HL-60/S4 treated with retinoic acid at 250 ng/mL for 4 days and 3 days (cell line): ENCODE data around the gene CADM2.
"Not testable (repeated sequence)": the region's sequence is repeated elsewhere in the genome, so short reads cannot be mapped to it uniquely, and the experiment has no call there.

Source experiments
- in situ Hi-C: fragments of 300-500 bp; cut with MboI; formaldehyde crosslinking; loops from 2 replicates; pipeline ENCODE4 v1.7.0; 2022; ENCODE audit warnings: low sequenced_read_pairs

CADM2 gene

DNA sequence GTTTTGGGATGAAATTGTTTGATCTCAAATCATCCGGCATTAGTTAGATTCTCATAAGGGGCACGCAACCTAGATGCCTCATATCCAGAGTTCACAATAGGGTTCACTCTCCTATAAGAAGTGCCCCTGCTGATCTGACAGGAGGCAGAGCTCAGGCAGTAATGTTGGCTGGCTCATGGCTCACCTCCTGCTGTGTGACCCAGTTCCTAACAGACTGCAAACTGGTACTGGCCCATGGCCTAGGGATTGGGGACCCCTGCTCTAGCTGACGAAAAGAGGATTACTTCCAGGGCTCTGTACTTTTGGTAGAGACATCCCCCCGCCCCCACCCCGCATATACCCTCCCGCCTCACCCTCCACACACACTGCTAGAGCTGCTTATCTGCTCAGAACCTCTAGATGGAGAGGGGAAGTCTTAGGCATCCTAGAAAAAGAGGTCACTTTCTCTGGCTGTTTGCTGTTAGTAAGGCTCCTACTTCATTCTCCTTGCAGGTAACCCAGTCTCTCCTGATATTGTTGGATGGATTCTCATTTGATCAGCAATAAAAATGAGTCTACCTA lies 923.1 kb downstream of the CADM2 start:
- in situ Hi-C loops = no loop called here

DNA sequence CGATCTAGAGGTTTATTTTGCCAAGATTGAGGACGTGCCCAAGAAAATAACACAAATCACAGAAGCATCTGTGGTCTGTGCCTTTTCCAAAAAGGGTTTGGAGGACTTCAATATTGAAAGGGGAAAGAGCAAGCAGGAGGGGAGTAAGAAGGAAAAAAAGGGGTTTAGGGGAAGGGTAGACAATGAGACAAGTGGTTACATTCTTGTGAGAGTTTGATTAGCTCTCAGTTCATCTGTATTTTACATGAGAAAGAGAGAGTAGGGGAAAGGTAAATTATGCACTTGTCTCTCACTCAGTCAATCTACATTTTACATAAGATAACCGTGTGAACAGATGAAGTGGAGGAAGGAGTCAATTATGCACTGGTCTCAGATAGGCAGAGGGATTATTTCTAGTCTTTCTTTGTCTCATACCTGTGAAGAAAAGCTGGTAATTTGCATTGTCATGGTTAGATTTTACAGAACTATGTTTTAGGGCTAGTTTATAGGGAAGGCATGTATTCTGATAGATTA lies 931.3 kb downstream of the CADM2 start:
- in situ Hi-C loops = no loop called here

DNA sequence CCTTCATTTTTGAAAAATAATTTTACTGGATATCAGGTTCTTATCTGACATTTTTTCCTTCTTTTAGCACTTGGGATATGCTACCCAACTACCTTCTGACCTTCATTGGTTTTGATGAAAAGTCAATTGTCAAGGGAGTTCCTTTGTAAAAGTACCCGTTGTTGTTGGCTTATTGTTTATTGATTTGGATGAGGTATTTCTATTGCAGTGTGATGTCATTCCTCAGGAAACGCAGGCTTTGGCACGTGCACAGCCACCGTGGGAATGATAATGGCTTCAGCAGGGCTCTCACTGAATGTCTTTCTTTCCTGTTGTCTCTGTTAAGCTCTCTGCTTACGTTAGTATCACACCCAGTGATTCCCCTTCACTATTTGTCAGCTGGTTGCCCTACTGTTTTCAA lies 944.6 kb downstream of the CADM2 start:
- in situ Hi-C loops = no loop called here

DNA sequence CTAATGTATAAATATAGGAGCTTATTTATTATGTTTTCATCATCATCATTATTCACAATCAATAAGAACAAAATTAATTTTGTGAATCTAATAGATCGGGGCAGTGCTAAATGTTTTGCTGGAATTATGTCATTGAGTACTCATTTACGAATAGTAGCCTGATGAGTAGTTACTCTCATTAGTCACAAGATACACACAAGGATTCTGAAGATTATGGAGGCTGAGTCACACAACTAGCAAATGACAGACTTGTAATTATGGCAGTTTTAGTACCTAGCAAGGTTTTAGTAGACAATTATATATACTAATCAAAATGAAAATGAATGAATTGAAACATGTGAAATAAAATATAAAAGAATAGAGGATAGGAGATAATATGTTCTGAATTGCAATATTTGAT lies 954.2 kb downstream of the CADM2 start:
- in situ Hi-C loops = no loop called here

GRCh38 chr3:85922374-85922773 lies 963.6 kb downstream of the CADM2 start:
- in situ Hi-C loops = no loop called here

- in situ Hi-C loops = no loop called here
These were observed 971.9 kb downstream of the CADM2 start for GRCh38 chr3:85930718-85931117.

- in situ Hi-C loops = no loop called here
These were observed 974.5 kb downstream of the CADM2 start for GRCh38 chr3:85933326-85933725.

- in situ Hi-C loops = no loop called here
These were observed 976.4 kb downstream of the CADM2 start for GRCh38 chr3:85935171-85935570.

- in situ Hi-C loops = no loop called here
These were observed 980.3 kb downstream of the CADM2 start for GRCh38 chr3:85939074-85939482.

GRCh38 chr3:85950435-85950834 lies 991.6 kb downstream of the CADM2 start:
- in situ Hi-C loops = no loop called here

DNA sequence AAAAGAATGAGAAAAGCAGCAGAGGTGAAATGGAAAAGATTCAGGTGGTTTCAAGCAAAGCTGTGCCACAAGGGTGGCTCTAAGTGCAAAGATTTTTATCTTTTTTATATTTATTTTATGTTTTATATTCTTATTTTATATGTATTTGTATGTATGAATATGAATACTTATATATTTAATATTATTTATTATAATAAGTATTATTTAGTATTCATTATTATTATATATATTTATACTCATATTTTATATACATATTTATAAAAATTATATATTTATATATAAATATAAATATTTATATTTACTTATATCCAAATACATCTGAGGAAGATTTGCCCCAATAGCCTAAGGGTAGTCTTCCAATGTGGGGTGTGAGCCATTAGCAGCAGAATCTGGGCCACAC lies 1002.0 kb downstream of the CADM2 start:
- in situ Hi-C loops = no loop called here

- in situ Hi-C loops = no loop called here
These were observed 1019.0 kb downstream of the CADM2 start for GRCh38 chr3:85977615-85978338.

- in situ Hi-C loops = no loop called here
These were observed 1020.2 kb downstream of the CADM2 start for GRCh38 chr3:85979034-85979433.

DNA sequence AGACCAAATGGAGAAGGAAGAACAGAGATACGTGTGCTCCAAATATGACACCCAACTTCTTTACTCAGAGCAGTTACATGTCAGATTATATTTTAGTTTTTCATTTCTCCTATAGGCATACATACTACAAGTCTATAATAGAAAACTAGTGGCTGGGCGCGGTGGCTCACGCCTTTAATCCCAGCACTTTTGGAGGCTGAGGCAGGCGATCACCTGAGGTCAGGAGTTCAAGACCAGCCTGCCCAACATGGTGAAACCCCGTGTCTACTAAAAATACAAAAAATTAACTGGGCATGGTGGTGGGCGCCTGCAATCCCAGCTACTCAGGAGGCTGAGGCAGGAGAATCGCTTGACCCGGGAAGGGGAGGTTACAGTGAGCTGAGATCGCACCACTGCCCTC lies 1030.8 kb downstream of the CADM2 start:
- in situ Hi-C loops = not testable (repeated sequence)

DNA sequence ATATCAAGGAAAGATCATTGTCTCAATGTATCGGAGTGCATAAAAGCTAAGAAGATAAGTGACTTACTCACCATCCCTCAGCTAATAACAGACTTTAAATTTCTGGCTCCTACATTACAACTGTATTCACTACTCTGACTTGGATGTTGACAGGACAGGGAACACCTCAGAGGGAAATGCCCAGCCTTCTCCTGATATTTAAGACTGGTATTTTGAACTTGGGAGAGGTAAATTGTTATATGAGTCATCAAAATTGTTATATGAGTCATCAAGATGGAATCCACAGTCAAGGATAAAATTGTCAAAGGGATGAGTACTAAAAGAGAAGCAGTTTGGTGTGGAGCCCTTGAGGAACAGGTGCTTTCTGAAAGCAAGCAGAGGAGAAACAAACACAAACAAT lies 1070.8 kb downstream of the CADM2 start:
- in situ Hi-C loops = no loop called here

- in situ Hi-C loops = no loop called here
These were observed 1079.1 kb downstream of the CADM2 start for GRCh38 chr3:86037916-86038315.

- in situ Hi-C loops = no loop called here
These were observed 1087.8 kb downstream of the CADM2 start for GRCh38 chr3:86046436-86047136.

DNA sequence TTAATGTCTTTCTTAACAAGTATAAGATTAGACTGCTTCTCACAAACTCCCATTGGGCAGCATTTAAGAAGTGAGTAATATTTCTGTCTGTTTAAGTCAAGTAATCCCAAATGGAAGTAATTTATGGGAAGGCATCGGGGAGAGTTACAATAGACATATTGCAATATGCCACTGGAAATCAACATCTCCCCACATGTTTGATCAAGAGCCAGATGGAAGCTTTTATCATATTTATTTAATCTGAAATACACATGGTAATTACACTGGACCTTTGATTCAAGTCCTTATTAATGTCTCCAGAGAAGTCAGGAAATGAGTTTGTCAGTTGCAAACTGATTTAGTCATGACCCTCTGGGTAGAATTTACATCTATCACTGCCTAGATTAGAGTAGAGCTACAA lies 1088.4 kb downstream of the CADM2 start:
- in situ Hi-C loops = no loop called here

DNA sequence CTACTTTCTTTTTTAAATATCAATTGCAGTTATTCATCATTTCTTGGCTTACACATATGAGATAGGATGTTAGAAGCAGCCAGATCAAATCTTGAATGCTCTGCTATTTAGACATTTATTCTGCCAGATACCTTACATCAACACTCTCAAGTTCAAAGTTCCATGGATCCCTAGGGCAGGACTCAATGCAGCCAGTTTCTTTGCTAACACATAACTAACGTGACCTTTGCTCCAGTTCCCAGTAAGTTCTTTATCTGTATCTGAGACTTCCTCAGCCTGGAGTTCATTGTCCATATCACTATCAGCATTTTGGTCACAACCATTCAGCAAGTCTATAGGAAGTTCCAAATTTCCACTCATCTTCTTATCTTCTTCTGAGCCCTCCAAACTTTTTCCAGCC lies 1092.3 kb downstream of the CADM2 start:
- in situ Hi-C loops = no loop called here

DNA sequence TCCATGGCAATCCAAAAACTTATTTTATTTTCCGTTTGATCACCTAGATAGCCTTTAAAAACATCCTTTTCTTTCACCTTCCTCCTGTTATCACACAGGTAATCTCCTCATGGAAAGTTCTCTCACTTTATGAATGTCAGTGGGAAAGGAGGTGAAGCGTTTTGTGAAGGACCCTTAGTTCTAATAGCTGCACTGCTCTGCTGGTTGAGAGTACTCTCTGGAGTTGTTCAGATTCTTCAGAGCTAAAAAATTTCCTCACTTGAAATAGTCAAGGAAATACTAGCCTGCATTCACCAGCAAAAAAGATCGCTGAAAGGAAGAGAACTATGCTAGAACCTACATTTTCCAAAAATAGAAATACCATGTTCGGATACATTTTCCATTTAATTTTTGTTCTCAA lies 1097.2 kb downstream of the CADM2 start:
- in situ Hi-C loops = no loop called here

DNA sequence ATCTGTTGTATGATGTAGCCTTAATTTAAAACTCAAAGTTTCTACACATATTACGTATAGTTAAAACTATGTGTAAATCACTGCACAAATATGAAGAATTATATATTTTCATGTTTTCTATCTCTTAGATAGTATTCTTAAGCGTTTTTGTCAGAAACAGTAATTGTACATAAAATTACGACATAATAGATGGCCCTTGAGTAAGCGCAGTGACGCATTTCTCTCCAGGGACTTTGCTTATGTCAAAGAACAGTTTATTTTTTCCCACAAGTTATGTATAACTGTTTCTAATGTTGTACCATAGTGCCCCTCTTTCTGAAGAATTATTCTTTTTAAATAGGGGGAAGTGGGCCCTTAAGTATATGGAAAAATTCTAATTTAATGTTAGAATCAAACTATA lies 1098.2 kb downstream of the CADM2 start:
- in situ Hi-C loops = no loop called here

DNA sequence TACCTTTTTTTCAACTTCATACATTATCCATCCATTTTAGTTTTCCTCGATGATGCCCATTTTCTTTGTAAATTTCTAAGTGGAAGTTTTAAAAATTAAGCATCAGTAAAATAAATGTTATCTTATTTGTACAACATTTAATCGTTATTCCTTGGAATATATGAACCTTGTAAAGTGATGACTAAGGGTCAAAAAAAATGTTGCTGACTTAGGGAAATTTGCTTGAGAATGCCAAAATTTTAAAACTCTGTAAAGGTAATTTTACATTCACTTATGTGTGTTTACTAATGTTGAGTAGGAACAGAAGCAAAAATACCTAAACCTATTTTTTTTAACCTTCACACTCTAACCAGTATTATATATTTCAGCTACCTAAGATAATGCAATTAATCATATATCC lies 1115.0 kb downstream of the CADM2 start:
- in situ Hi-C loops = no loop called here
